Neutrophil (primary cell): ENCODE results near the gene DNAJB8.

Experiments
- H3K27ac ChIP-seq: fragments of 200-600 bp; sonication (generic); 2 replicates; pipeline ENCODE4 v1.5.1; 2016; ENCODE audit warnings: mild to moderate bottlenecking, moderate library complexity
- H3K27me3 ChIP-seq: fragments of 200-600 bp; sonication (generic); 2 replicates; pipeline ENCODE4 v1.6.0; 2016; ENCODE audit warnings: mild to moderate bottlenecking
- H3K36me3 ChIP-seq: fragments of 200-600 bp; sonication (generic); 2 replicates; pipeline ENCODE4 v1.5.1; 2017
- H3K4me1 ChIP-seq, 2 experiments: fragments of 200-600 bp in 1 of 2; sonication (generic) in 1 of 2; 1 replicate in 1 of 2; 2 replicates in 1 of 2; pipeline versions ENCODE4 v1.5.1 to v1.6.1; 2013 to 2016; ENCODE audit warnings: low read depth in 1 of 2, low read length in 1 of 2, mild to moderate bottlenecking in 1 of 2, moderate library complexity in 1 of 2; ENCODE audit not compliant: control insufficient read depth in 1 of 2, insufficient read depth in 1 of 2
- H3K4me3 ChIP-seq, 2 experiments: fragments of 200-600 bp in 1 of 2; sonication (generic) in 1 of 2; 1 replicate in 1 of 2; 2 replicates in 1 of 2; pipeline ENCODE4 v1.5.1; 2013 to 2016; ENCODE audit warnings: low read depth in 1 of 2, low read length in 1 of 2, mild to moderate bottlenecking in 1 of 2, moderate library complexity in 1 of 2
- H3K9me3 ChIP-seq: fragments of 200-600 bp; sonication (generic); 2 replicates; pipeline ENCODE4 v1.5.1; 2016
- CTCF ChIP-seq: fragments of 200-600 bp; sonication (generic); IDR thresholded peaks from 2 replicates; pipeline ENCODE4 v1.5.1; 2016; ENCODE audit warnings: antibody characterized with exemption

Gene DNAJB8

GRCh38 chr3:128432301-128432970 lies 34.3 kb downstream of the DNAJB8 start:
- Histone ChIP-seq H3K36me3 (no peaks in the 10 kb centered on the region), H3K27me3 (peaks cover 96% of the 10 kb centered on the region), H3K4me1 (no peaks in the 10 kb centered on the region), H3K27ac (no peak overlapping the region), H3K4me3 (no peak overlapping the region), H3K9me3 (no peaks in the 10 kb centered on the region)
- TF ChIP-seq CTCF, result no peak

- H3K27me3 ChIP-seq, result peaks cover 96% of the 10 kb centered on the region
- no peaks in the 10 kb centered on the region for H3K36me3 ChIP-seq
- no peak overlapping the region for H3K27ac ChIP-seq
- TF ChIP-seq CTCF, result no peak
- H3K9me3 ChIP-seq, result no peaks in the 10 kb centered on the region
- H3K4me3 ChIP-seq, result no peak overlapping the region
- H3K4me1 ChIP-seq, result no peaks in the 10 kb centered on the region
These were observed 34.8 kb downstream of the DNAJB8 start for GRCh38 chr3:128431803-128432300.

GRCh38 chr3:128430731-128431130 lies 36.0 kb downstream of the DNAJB8 start:
- H3K4me3 ChIP-seq, result no peak overlapping the region
- no peaks in the 10 kb centered on the region for H3K36me3 ChIP-seq
- peaks cover 6 to 9% of the 10 kb centered on the region in 2 experiments for H3K4me1 ChIP-seq
- peaks cover 96% of the 10 kb centered on the region for H3K27me3 ChIP-seq
- no peak overlapping the region for H3K27ac ChIP-seq
- no peak for TF ChIP-seq CTCF
- no peaks in the 10 kb centered on the region for H3K9me3 ChIP-seq

GRCh38 chr3:128430301-128430700 lies 36.4 kb downstream of the DNAJB8 start:
- Histone ChIP-seq H3K9me3 (no peaks in the 10 kb centered on the region), H3K4me3 (no peak overlapping the region), H3K4me1 (peaks cover 6 to 9% of the 10 kb centered on the region in 2 experiments), H3K27ac (no peak overlapping the region), H3K36me3 (no peaks in the 10 kb centered on the region), H3K27me3 (peaks cover 96% of the 10 kb centered on the region)
- TF ChIP-seq CTCF, result no peak

GRCh38 chr3:128429751-128430150 lies 36.9 kb downstream of the DNAJB8 start:
- no peak for TF ChIP-seq CTCF
- H3K27ac ChIP-seq, result no peak overlapping the region
- peaks cover 6 to 9% of the 10 kb centered on the region in 2 experiments for H3K4me1 ChIP-seq
- H3K9me3 ChIP-seq, result no peaks in the 10 kb centered on the region
- H3K4me3 ChIP-seq, result no peak overlapping the region
- peaks cover 91% of the 10 kb centered on the region for H3K27me3 ChIP-seq
- no peaks in the 10 kb centered on the region for H3K36me3 ChIP-seq
